ENCODE data around the gene APOA1. TPM values are rescaled to one million over a fixed set of nuclear protein-coding genes. Genes with fewer than 3 reads are reported as not detected.

Gene APOA1
- total and polyA plus RNA-seq, 7 donors = 0.32 to 3.0 (median 0.55) TPM; not detected in 2

DNA sequence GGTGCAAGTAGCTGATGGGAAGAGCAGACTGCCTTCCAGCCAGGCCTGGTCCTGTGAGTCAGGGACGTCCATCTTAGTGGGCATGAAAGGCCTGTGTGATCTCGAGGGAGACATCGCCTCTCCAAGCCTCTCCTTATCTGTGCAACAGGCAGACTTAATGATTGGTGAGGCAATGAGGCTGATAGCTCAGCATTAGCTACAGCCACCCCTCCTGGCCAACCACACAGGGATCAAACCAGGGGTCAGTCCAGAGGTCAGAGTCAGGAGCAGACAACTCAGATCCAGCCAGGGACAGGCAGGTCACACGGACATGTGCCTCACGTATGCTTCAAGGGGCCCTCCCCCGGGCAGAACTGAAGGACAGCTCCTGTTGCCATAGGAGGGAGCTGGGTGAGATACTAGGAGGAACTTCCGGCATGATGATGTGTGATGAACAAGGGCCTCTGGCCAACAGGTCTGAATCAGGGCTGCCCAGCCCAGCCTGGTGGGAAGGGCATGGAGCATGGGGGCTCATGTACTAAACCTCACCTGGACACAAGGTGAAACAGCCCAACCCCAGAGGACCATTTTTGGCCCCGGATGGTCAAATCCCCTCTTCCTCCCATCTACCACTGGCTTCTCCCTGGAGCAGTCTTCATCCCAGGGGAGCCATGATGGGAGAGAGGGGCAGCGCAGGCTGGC lies 10.5 kb downstream of the APOA1 start:
- 83 to 86% methylated on average over 9 of the region's 9 CpGs for WGBS, 2 donors
- peak; percentile 46 for DNase-seq
- TF ChIP-seq POLR2A (IDR thresholded peaks at IDR 0.05) (no peak), POLR2AphosphoS5 (IDR thresholded peaks at IDR 0.05) (no peak), EP300 (IDR thresholded peaks at IDR 0.05) (no peak)
- TF ChIP-seq, protein P1, sequence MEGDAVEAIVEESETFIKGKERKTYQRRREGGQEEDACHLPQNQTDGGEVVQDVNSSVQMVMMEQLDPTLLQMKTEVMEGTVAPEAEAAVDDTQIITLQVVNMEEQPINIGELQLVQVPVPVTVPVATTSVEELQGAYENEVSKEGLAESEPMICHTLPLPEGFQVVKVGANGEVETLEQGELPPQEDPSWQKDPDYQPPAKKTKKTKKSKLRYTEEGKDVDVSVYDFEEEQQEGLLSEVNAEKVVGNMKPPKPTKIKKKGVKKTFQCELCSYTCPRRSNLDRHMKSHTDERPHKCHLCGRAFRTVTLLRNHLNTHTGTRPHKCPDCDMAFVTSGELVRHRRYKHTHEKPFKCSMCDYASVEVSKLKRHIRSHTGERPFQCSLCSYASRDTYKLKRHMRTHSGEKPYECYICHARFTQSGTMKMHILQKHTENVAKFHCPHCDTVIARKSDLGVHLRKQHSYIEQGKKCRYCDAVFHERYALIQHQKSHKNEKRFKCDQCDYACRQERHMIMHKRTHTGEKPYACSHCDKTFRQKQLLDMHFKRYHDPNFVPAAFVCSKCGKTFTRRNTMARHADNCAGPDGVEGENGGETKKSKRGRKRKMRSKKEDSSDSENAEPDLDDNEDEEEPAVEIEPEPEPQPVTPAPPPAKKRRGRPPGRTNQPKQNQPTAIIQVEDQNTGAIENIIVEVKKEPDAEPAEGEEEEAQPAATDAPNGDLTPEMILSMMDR (IDR thresholded peaks at IDR 0.05) = no peak
- intact Hi-C loops (cut with DNase I) = no loop called here
- Histone ChIP-seq H3K27me3 (no peaks in the 10 kb centered on the region), H3K36me3 (no peaks in the 10 kb centered on the region), H3K27ac (no peak overlapping the region), H3K9me3 (no peaks in the 10 kb centered on the region), H3K4me1 (no peaks in the 10 kb centered on the region), H3K4me3 (no peak overlapping the region)

DNA sequence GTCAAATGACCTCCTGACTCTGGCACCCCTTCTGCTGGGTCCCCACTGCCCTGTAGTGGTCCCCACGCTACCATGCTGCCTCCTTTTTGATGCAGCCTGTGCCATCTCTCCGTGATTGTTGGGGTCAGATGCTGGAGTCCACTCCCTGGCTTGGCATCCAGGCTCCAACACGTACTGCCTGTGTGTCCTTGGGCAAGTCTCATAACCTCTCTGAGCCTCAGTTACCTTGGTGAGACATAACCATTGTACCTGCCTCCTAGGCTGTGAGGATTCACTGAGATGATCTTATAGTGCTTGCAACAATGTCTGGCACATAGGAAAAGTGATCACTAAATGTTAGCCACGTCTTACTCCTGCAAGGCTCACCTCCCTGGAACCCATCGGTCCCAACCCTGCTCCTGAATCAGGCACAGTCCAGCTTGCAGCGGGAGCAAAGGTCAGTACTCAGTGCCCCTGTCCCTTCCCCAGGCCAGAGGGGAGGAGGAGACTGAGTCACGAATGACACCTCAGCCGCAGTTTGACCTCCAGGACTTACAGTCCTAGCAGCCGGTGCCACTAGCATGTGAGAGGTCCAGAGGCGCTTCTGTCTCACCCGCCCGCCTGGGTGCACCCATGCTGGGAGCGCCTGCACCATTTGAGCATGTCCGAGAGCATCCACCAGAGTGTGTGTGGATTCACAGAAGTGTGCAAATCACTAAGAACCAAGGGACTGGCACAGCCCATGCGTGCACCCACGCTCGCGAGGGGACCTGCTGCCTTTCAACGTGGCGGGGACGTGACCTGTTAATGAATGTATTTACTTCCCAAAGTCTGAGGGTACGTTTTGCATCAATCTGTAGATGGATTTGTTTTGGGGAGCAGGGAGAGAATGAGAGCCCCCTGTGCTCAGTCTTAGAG lies 11.3 kb downstream of the APOA1 start:
- intact Hi-C loops (cut with DNase I) = no loop called here
- no peaks in the 10 kb centered on the region for H3K9me3 ChIP-seq
- TF ChIP-seq EP300 (IDR thresholded peaks at IDR 0.05) (no peak), POLR2AphosphoS5 (IDR thresholded peaks at IDR 0.05) (no peak), POLR2A (IDR thresholded peaks at IDR 0.05) (no peak)
- TF ChIP-seq, protein P1 (IDR thresholded peaks at IDR 0.05) = no peak
- H3K36me3 ChIP-seq = no peaks in the 10 kb centered on the region
- H3K27me3 ChIP-seq = no peaks in the 10 kb centered on the region
- H3K27ac ChIP-seq = no peak overlapping the region
- H3K4me1 ChIP-seq = no peaks in the 10 kb centered on the region
- 77 to 79% methylated on average over 22 of the region's 22 CpGs for WGBS, 2 donors
- no peak overlapping the region for H3K4me3 ChIP-seq
- peak; percentile 38 for DNase-seq

DNA sequence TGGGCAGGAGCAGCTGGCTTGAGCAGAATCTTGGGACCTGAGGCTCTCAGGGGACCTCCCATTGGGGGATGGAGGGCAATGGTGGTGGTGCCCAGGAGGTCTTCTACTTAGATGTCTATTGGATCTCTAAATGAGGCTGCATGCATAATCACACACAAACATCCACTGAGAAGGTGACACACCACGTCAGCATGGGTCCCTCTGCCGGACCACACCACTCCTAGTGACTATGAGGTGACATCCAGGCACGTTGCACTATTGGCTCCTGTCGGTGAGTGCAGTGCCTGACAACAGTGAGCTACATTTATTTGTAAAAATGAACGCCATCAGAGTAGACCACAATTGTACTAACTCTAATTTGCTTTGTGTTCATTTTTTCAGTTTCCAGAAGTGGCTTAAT lies 12.0 kb downstream of the APOA1 start:
- H3K4me3 ChIP-seq = no peak overlapping the region
- WGBS, 2 donors = 83 to 86% methylated on average over 5 of the region's 5 CpGs
- TF ChIP-seq, protein P1 (IDR thresholded peaks at IDR 0.05) = no peak
- TF ChIP-seq POLR2A (IDR thresholded peaks at IDR 0.05) = no peak
- no peak for TF ChIP-seq EP300 (IDR thresholded peaks at IDR 0.05)
- no peak for TF ChIP-seq POLR2AphosphoS5 (IDR thresholded peaks at IDR 0.05)
- H3K9me3 ChIP-seq = no peaks in the 10 kb centered on the region
- H3K27me3 ChIP-seq = no peaks in the 10 kb centered on the region
- no peaks in the 10 kb centered on the region for H3K36me3 ChIP-seq
- intact Hi-C loops (cut with DNase I) = no loop called here
- no peak for DNase-seq
- H3K4me1 ChIP-seq = no peaks in the 10 kb centered on the region
- H3K27ac ChIP-seq = no peak overlapping the region

DNA sequence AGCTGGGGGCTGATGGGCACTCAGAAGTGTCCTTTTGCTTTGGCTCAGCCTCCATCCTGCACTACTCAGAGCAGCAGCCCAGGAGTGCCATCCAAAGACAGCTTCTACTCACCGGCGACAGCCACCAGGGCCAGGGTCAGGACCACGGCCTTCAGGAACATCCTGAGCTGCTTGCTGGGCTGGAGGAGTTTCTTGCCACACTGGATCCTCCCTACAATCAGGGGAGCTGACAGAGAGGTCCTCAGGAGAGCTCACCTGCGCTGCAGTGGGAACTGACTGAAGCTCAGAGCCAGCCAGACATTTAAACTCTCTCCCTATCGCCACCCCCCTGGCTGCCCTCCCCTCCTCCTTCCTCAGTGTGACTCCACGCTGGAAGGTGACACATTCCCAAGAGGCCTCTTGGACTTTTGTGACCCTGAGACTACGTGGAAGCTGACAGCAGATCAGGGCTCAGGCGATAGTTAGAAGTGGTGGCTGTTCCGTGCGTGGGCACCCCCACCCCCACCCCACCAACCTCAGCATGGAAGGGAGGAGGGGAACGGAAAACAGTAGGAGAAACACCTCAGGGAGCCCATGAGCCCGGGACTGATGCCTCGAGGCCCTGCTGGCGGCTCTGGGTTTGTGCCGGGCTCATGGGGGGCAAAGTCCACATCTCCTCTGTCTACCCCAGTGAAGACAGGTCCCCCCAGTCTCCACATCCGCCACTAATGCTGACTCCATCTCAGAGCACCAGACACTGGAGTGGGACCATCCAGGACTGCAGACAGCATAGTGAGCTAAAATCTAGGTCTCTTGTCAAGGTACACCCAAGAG lies 14.2 kb downstream of the APOA1 start, which contains the start of gene APOA4:
APOA4 (minus strand) TSS at position 274 of the 813 bp plus-strand sequence; CDS start at position 161, 113 bp downstream.
- Histone ChIP-seq H3K9me3 (no peaks in the 10 kb centered on the region), H3K27ac (no peak within 1 kb of the TSS), H3K36me3 (no peaks in the 10 kb centered on the region), H3K4me3 (no peak within 1 kb of the TSS), H3K4me1 (no peaks in the 10 kb centered on the region), H3K27me3 (no peaks in the 10 kb centered on the region)
- no peak for DNase-seq
- TF ChIP-seq POLR2AphosphoS5 (IDR thresholded peaks at IDR 0.05) (no peak), EP300 (IDR thresholded peaks at IDR 0.05) (no peak), POLR2A (IDR thresholded peaks at IDR 0.05) (no peak)
- TF ChIP-seq, protein P1 (IDR thresholded peaks at IDR 0.05) = no peak
- intact Hi-C loops (cut with DNase I) = no loop called here
- 84 to 86% methylated on average over 16 of the region's 16 CpGs for WGBS, 2 donors

Data from sigmoid colon (tissue), 7 donors.